GM12873 (cell line): ENCODE measurements around the gene PSAP.

ENCODE experiments used
- CTCF ChIP-seq: IDR thresholded peaks from 2 replicates; pipeline ENCODE4 v1.5.1; 2012; ENCODE audit warnings: low read depth, mild to moderate bottlenecking, moderate library complexity, low read length, control low read depth; ENCODE audit not compliant: insufficient read depth; ENCODE audit errors: missing control alignments

Gene PSAP

GRCh38 chr10:71812016-71812912 is 38.8 kb downstream of the PSAP start:
- peak; percentile 92 for TF ChIP-seq CTCF

- no peak for TF ChIP-seq CTCF
Measured at GRCh38 chr10:71811351-71811750, 39.7 kb downstream of the PSAP start.

- TF ChIP-seq CTCF: no peak
Measured at GRCh38 chr10:71810048-71810750, 40.9 kb downstream of the PSAP start.

GRCh38 chr10:71809628-71810027 is 41.4 kb downstream of the PSAP start:
- TF ChIP-seq CTCF: no peak

GRCh38 chr10:71807557-71808510 is 43.2 kb downstream of the PSAP start:
- TF ChIP-seq CTCF: no peak

GRCh38 chr10:71806704-71807556 is 44.1 kb downstream of the PSAP start:
- TF ChIP-seq CTCF: no peak
